Endothelial cell (in vitro differentiated cells): ENCODE measurements around the gene PER2. TPM values are rescaled to one million over a fixed set of nuclear protein-coding genes. Genes with fewer than 3 reads are reported as not detected.

Experiments
- DNase-seq: peaks from one replicate; pipeline ENCODE4 v3.0.0; 2021; ENCODE audit warnings: low spot score
- H3K27ac Mint-ChIP-seq: one replicate; pipeline ENCODE4 v1.8.0; 2021; ENCODE audit warnings: mixed read lengths, inconsistent platforms; ENCODE audit not compliant: unreplicated experiment
- H3K27me3 Mint-ChIP-seq: one replicate; pipeline ENCODE4 v1.8.0; 2021; ENCODE audit warnings: mild to moderate bottlenecking, moderate library complexity, mixed read lengths, inconsistent platforms; ENCODE audit not compliant: unreplicated experiment
- H3K36me3 Mint-ChIP-seq: one replicate; pipeline ENCODE4 v1.8.0; 2021; ENCODE audit warnings: mild to moderate bottlenecking, low read depth, mixed read lengths, inconsistent platforms; ENCODE audit not compliant: unreplicated experiment
- H3K4me1 Mint-ChIP-seq: one replicate; pipeline ENCODE4 v1.8.0; 2021; ENCODE audit warnings: mild to moderate bottlenecking, mixed read lengths, inconsistent platforms; ENCODE audit not compliant: unreplicated experiment
- H3K4me3 Mint-ChIP-seq: one replicate; pipeline ENCODE4 v1.8.0; 2021; ENCODE audit warnings: mild to moderate bottlenecking, mixed read lengths, inconsistent platforms; ENCODE audit not compliant: unreplicated experiment
- H3K9me3 Mint-ChIP-seq: one replicate; pipeline ENCODE4 v1.8.0; 2021; ENCODE audit warnings: mixed read lengths, inconsistent platforms; ENCODE audit not compliant: unreplicated experiment
- CTCF ChIP-seq: fragments of 200-600 bp; sonication (generic); IDR thresholded peaks from one replicate; pipeline ENCODE4 v1.5.0; 2021; ENCODE audit warnings: antibody characterized with exemption; ENCODE audit not compliant: unreplicated experiment
- total RNA-seq: library from RNA; stranded (reverse); fragmentation: NEBNext Ultra II Directional; extraction: Animal tissue kit (Norgen Biotek cat#: 25700); gene quantifications from one replicate; pipeline ENCODE4 v1.2.1, GENCODE V29; 2021; ENCODE audit not compliant: unreplicated experiment

Gene PER2
- total RNA-seq, 1 donor from 2014 or later: 5.5 TPM

GRCh38 chr2:238247002-238247822, 41.2 kb downstream of the PER2 start:
- Mint-ChIP-seq H3K36me3 (peaks cover 10% of the 10 kb centered on the region), H3K4me3 (no peak overlapping the region), H3K4me1 (peaks cover 8% of the 10 kb centered on the region), H3K27me3 (peaks cover 5% of the 10 kb centered on the region), H3K9me3 (no peaks in the 10 kb centered on the region), H3K27ac (no peak overlapping the region)
- no peak for TF ChIP-seq CTCF
- DNase-seq: no peak

GRCh38 chr2:238244151-238244550, 44.3 kb downstream of the PER2 start:
- Mint-ChIP-seq H3K36me3 (peaks cover 14% of the 10 kb centered on the region), H3K27me3 (peaks cover 12% of the 10 kb centered on the region), H3K9me3 (no peaks in the 10 kb centered on the region), H3K27ac (no peak overlapping the region), H3K4me1 (peaks cover 11% of the 10 kb centered on the region), H3K4me3 (no peak overlapping the region)
- DNase-seq: no peak
- no peak for TF ChIP-seq CTCF

- no peak overlapping the region for H3K27ac Mint-ChIP-seq
- H3K4me1 Mint-ChIP-seq: peaks cover 11% of the 10 kb centered on the region
- DNase-seq: no peak
- TF ChIP-seq CTCF: no peak
- H3K9me3 Mint-ChIP-seq: no peaks in the 10 kb centered on the region
- H3K36me3 Mint-ChIP-seq: peaks cover 14% of the 10 kb centered on the region
- H3K27me3 Mint-ChIP-seq: peaks cover 12% of the 10 kb centered on the region
- no peak overlapping the region for H3K4me3 Mint-ChIP-seq
Observed at GRCh38 chr2:238243496-238244076, 44.8 kb downstream of the PER2 start.

DNA sequence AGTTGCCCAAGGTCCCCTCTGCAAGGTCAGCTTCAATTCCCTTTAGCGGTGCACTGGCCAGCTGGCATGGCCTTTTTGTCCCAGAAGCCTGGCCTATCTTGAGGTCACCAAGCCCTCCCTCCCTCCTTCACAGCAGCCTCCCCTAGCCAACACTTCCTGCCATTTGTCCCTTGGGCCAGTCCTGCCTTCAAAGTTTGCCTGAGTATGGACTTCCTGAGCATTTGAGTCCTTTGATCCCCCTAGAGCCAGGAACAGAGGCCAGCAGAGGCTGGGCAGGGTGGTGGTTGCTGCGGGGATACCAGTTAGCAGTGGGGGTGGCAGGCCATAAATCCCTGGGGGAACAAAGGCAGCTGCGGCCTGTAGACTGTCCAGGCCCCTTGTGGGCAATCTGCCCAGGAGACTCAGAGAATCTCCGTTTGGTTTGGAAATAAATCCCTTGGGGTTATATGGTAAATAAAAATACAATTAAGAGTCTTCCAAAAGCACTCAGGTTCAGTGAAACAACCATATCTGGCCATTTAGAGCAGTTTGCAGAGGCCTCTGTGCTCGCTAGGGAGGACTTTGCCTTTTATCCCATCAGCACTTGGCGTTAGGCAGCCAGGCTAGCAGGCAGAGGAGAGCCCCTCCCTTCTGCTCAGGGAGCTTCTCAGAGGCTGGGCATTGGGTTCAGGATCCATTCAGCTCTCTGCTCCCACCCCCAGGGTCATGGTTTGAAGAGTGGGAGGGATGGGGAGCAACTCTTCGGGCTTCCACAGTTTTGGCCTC, 45.5 kb downstream of the PER2 start:
- TF ChIP-seq CTCF: no peak
- Mint-ChIP-seq H3K27me3 (peaks cover 16% of the 10 kb centered on the region), H3K9me3 (no peaks in the 10 kb centered on the region), H3K4me3 (no peak overlapping the region), H3K27ac (no peak overlapping the region), H3K4me1 (peaks cover 11% of the 10 kb centered on the region), H3K36me3 (peaks cover 14% of the 10 kb centered on the region)
- DNase-seq: no peak

DNA sequence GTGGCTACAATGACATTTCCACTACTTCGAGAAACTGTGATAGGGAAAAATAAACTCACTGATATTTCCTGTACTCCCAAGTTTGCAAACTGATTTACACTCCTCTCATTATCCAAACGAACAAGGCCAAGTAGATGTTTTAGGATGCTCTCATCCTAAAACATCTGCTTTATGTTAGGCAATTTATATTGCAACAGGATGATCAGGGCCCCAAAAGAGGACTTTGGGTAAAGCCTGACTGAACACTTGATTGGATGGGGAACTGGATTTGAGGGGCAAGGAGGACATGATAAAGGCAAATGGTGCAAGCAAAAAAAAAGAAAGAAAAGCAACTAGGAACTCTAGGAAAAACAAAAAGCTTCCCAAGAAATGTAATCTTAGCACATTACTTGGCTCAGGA, 46.4 kb downstream of the PER2 start:
- peaks cover 22% of the 10 kb centered on the region for H3K27me3 Mint-ChIP-seq
- DNase-seq: no peak
- peaks cover 11% of the 10 kb centered on the region for H3K4me1 Mint-ChIP-seq
- H3K27ac Mint-ChIP-seq: peak overlapping the region; percentile 14
- no peak overlapping the region for H3K4me3 Mint-ChIP-seq
- H3K36me3 Mint-ChIP-seq: peaks cover 14% of the 10 kb centered on the region
- H3K9me3 Mint-ChIP-seq: no peaks in the 10 kb centered on the region
- no peak for TF ChIP-seq CTCF
